ENCODE results near the gene INS. TPM values are rescaled to one million over a fixed set of nuclear protein-coding genes. Genes with fewer than 3 reads are reported as not detected.

The INS gene
- total and polyA plus RNA-seq, 10 of the 15 experiments (the other 5 are each of a cell fraction or from before 2014, with no cell fraction given) = not detected

GRCh38 chr11:2113776-2114175, 47.2 kb downstream of the INS start:
- ChIA-PET SMC1A (ENCODE audit: uncharacterized antibody, unreplicated experiment) (no interaction called here), RAD21 (ENCODE audit: unreplicated experiment) (no interaction called here), POLR2A (no interaction called here), CTCF (no interaction called here)
- H3K4me2 ChIP-seq (ENCODE audit: control insufficient read depth, insufficient read depth) = no peak overlapping the region
- ATAC-seq (no peak), DNase-seq (ENCODE audit: low read depth, low spot score) (no peak), FAIRE-seq (no peak)
- H3K36me3 ChIP-seq (ENCODE audit: control insufficient read depth in 2 of 2, insufficient read depth in 2 of 2, low read length in 1 of 2) = no peaks in the 10 kb centered on the region
- H3K27me3 ChIP-seq (replicated peaks in 1 of 2; ENCODE audit: control insufficient read depth in 2 of 2, insufficient read depth in 2 of 2, low read length in 1 of 2) = no peaks in the 10 kb centered on the region; a peak in 2 of 4 replicates
- H3K79me2 ChIP-seq (ENCODE audit: control insufficient read depth, insufficient read depth, low read length) = no peaks in the 10 kb centered on the region
- H2AFZ ChIP-seq (ENCODE audit: control insufficient read depth, low read depth, low read length) = no peak overlapping the region
- no peak overlapping the region for H3K4me3 ChIP-seq
- WGBS (ENCODE audit: insufficient coverage, insufficient replicate concordance, low lambda C conversion rate, missing lambda C conversion rate) = 60% methylated on average over 11 of the region's 11 CpGs
- H3K4me1 ChIP-seq (ENCODE audit: control insufficient read depth, insufficient read depth, low read length) = no peaks in the 10 kb centered on the region
- TF ChIP-seq RAD51 (IDR thresholded peaks at IDR 0.05) (no peak), ZBTB40 (IDR thresholded peaks at IDR 0.05; ENCODE audit: borderline replicate concordance) (no peak), EGR1 (IDR thresholded peaks at IDR 0.05; ENCODE audit: borderline replicate concordance in 1 of 2, low read depth in 2 of 2, low read length in 2 of 2) (no peak), PRDM15 (CRISPR knock-in tag; IDR thresholded peaks at IDR 0.05) (no peak), TBL1XR1 (IDR thresholded peaks at IDR 0.05; ENCODE audit: low read depth, low read length) (no peak)
- no peak overlapping the region for H3K9ac ChIP-seq (ENCODE audit: control insufficient read depth, insufficient read depth, low read length)
- no TSS peak for BruUV-seq (replicated peaks)
- H3K9me3 ChIP-seq (replicated peaks; ENCODE audit: control insufficient read depth, insufficient read depth, low read length) = no peaks in the 10 kb centered on the region; the same call in 2 of the 3 replicates
- intact Hi-C loops (cut with micrococcal nuclease; ENCODE audit: unreplicated experiment) (no loop called here), in situ Hi-C loops (cut with MboI) (no loop called here)
- H3K27ac ChIP-seq (ENCODE audit: control insufficient read depth, insufficient read depth) = no peak overlapping the region
- no peaks in the 10 kb centered on the region for H4K20me1 ChIP-seq (ENCODE audit: control insufficient read depth, insufficient read depth)
